ENCODE results near the gene SLC1A7.

GRCh38 chr1:53188099-53188498 lies 45.7 kb upstream of the SLC1A7 start:
- no peak for TF ChIP-seq POLR2AphosphoS5 (IDR thresholded peaks at IDR 0.05)
- TF ChIP-seq, protein P1, sequence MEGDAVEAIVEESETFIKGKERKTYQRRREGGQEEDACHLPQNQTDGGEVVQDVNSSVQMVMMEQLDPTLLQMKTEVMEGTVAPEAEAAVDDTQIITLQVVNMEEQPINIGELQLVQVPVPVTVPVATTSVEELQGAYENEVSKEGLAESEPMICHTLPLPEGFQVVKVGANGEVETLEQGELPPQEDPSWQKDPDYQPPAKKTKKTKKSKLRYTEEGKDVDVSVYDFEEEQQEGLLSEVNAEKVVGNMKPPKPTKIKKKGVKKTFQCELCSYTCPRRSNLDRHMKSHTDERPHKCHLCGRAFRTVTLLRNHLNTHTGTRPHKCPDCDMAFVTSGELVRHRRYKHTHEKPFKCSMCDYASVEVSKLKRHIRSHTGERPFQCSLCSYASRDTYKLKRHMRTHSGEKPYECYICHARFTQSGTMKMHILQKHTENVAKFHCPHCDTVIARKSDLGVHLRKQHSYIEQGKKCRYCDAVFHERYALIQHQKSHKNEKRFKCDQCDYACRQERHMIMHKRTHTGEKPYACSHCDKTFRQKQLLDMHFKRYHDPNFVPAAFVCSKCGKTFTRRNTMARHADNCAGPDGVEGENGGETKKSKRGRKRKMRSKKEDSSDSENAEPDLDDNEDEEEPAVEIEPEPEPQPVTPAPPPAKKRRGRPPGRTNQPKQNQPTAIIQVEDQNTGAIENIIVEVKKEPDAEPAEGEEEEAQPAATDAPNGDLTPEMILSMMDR (IDR thresholded peaks at IDR 0.05), result no peak

Data from esophagus muscularis mucosa (tissue), 3 donors.